PC-3 (cell line): Measurements from ENCODE around the gene TPRN.

Experiments used
- CTCF ChIP-seq: fragments of 300-600 bp; sonication (generic); conservative IDR thresholded peaks from 2 replicates; pipeline ENCODE4 v1.5.1; 2017; ENCODE audit warnings: antibody characterized with exemption, low read depth, mild to moderate bottlenecking, low read length
- EZH2 ChIP-seq: fragments of 300-600 bp; sonication (generic); IDR thresholded peaks from one replicate; pipeline ENCODE4 v1.6.1; 2017; ENCODE audit warnings: antibody characterized with exemption, mild to moderate bottlenecking, low read length; ENCODE audit not compliant: unreplicated experiment
- EZH2phosphoT487 ChIP-seq: fragments of 300-600 bp; sonication (generic); IDR thresholded peaks from 2 replicates; pipeline ENCODE4 v1.6.1; 2018; ENCODE audit warnings: mild to moderate bottlenecking, antibody characterized with exemption, low read length, borderline replicate concordance

GRCh38 chr9:137159105-137160053, 41.2 kb downstream of the TPRN start:
- no peak for TF ChIP-seq CTCF
- TF ChIP-seq EZH2: no peak
- no peak for TF ChIP-seq EZH2phosphoT487
